H1 (cell line): ENCODE data around the gene CAVIN1. TPM values are rescaled to one million over a fixed set of nuclear protein-coding genes. Genes with fewer than 3 reads are reported as not detected.

Source experiments
- ASH2L ChIP-seq: fragments of 200-600, 300-600 bp; sonication (generic); IDR thresholded peaks from one replicate; pipeline ENCODE4 v1.7.1; 2017; ENCODE audit warnings: low read length
- CBX8 ChIP-seq: fragments of 300-800, 300-1000 bp; sonication (generic); IDR thresholded peaks from 2 replicates; pipeline ENCODE4 v1.7.1; 2016; ENCODE audit warnings: low read depth, low read length, borderline replicate concordance
- CEBPB ChIP-seq: IDR thresholded peaks from 2 replicates; pipeline ENCODE4 v1.6.1; 2012; ENCODE audit warnings: low read depth, low read length
- CTBP2 ChIP-seq: IDR thresholded peaks from 2 replicates; pipeline ENCODE4 v1.7.0; 2011; ENCODE audit warnings: borderline replicate concordance, mild to moderate bottlenecking, moderate library complexity, mixed read lengths, low read length; ENCODE audit not compliant: insufficient read depth, insufficient read length
- EGR1 ChIP-seq: IDR thresholded peaks from 2 replicates; pipeline ENCODE4 v1.6.1; 2011; ENCODE audit warnings: low read depth, low read length, borderline replicate concordance
- EP300 ChIP-seq, 2 experiments: IDR thresholded peaks; 1 replicate in 1 of 2; 2 replicates in 1 of 2; pipeline ENCODE4 v1.6.1; 2011 to 2012; ENCODE audit warnings: low read depth in 2 of 2, low read length in 2 of 2, mild to moderate bottlenecking in 2 of 2, borderline replicate concordance in 1 of 2, inconsistent platforms in 1 of 2, moderate library complexity in 1 of 2
- FOSL1 ChIP-seq: IDR thresholded peaks from 2 replicates; pipeline ENCODE4 v1.6.1; 2011; ENCODE audit warnings: mild to moderate bottlenecking, low read depth, low read length, moderate library complexity; ENCODE audit not compliant: insufficient read depth
- JUN ChIP-seq: IDR thresholded peaks from 2 replicates; pipeline ENCODE4 v1.6.1; 2011; ENCODE audit warnings: low read depth, mild to moderate bottlenecking, improper control_type of control experiment, low read length
- JUND ChIP-seq: IDR thresholded peaks from 2 replicates; pipeline ENCODE4 v1.6.1; 2011; ENCODE audit warnings: mild to moderate bottlenecking, improper control_type of control experiment, low read length
- KDM1A ChIP-seq: fragments of 200-600, 300-600 bp; sonication (generic); IDR thresholded peaks from 2 replicates; pipeline ENCODE4 v1.7.1; 2016; ENCODE audit warnings: mild to moderate bottlenecking, low read length, borderline replicate concordance
- MAFK ChIP-seq: IDR thresholded peaks from 2 replicates; pipeline ENCODE4 v1.6.1; 2012; ENCODE audit warnings: low read depth, mild to moderate bottlenecking, improper control_type of control experiment, low read length
- PHF8 ChIP-seq: fragments of 200-600 bp; sonication (generic); conservative IDR thresholded peaks from 2 replicates; pipeline ENCODE4 v1.7.1; 2012; ENCODE audit warnings: low read depth, mild to moderate bottlenecking, inconsistent platforms, low read length, moderate library complexity
- POU5F1 ChIP-seq: IDR thresholded peaks from 2 replicates; pipeline ENCODE4 v1.6.1; 2011; ENCODE audit warnings: low read depth, mild to moderate bottlenecking, low read length, moderate library complexity
- RAD21 ChIP-seq, 2 experiments: IDR thresholded peaks in 1 of 2; conservative IDR thresholded peaks in 1 of 2; 2 replicates each; pipeline ENCODE4 v1.6.1; 2011; ENCODE audit warnings: low read depth in 2 of 2, low read length in 2 of 2, improper control_type of control experiment in 1 of 2, inconsistent platforms in 1 of 2, mild to moderate bottlenecking in 1 of 2, moderate library complexity in 1 of 2
- SAP30 ChIP-seq: fragments of 300-600 bp; sonication (generic); IDR thresholded peaks from 2 replicates; pipeline ENCODE4 v1.7.1; 2012; ENCODE audit warnings: low read length, moderate library complexity, mild to moderate bottlenecking, inconsistent platforms; ENCODE audit not compliant: insufficient read depth, insufficient replicate concordance
- SIX5 ChIP-seq: IDR thresholded peaks from 2 replicates; pipeline ENCODE4 v1.6.1; 2011; ENCODE audit warnings: mild to moderate bottlenecking, low read depth, low read length
- TAF7 ChIP-seq: optimal IDR thresholded peaks from 2 replicates; pipeline ENCODE3; 2011; ENCODE audit warnings: low read depth, mild to moderate bottlenecking, inconsistent platforms, low read length, moderate library complexity, borderline replicate concordance
- TCF12 ChIP-seq: IDR thresholded peaks from 2 replicates; pipeline ENCODE4 v1.6.1; 2011; ENCODE audit warnings: low read depth, mild to moderate bottlenecking, low read length
- polyA plus RNA-seq, 7 experiments: library from polyadenylated mRNA; depleted of rRNA in 3 of 7; stranded (reverse) in 5 of 7; unstranded in 2 of 7; fragments of >200 nt in 5 of 7; fragments of 200-250 nt in 2 of 7; gene quantifications; 1 replicate in 5 of 7; 2 replicates in 1 of 7; 4 replicates in 1 of 7; pipeline versions ENCODE4 v1.2.1 to v1.2.3, GENCODE V29; 2011 to 2013; ENCODE audit warnings: missing spikeins in 2 of 7, mixed read lengths in 2 of 7
- total RNA-seq: library from RNA; stranded (reverse); fragmentation: NEBNext Ultra II Directional; extraction: Animal tissue kit (Norgen Biotek cat#: 25700); gene quantifications from 2 replicates; pipeline ENCODE4 v1.2.1, GENCODE V29; 2021
- TF ChIP-seq, protein P1 (sequence below), 3 experiments: IDR thresholded peaks; 1 replicate in 2 of 3; 2 replicates in 1 of 3; pipeline versions ENCODE4 v1.5.1 to v1.6.1; 2011; ENCODE audit warnings: low read length in 3 of 3, mild to moderate bottlenecking in 3 of 3, inconsistent platforms in 2 of 3, low read depth in 1 of 3, moderate library complexity in 1 of 3; ENCODE audit not compliant: insufficient read depth in 1 of 3; ENCODE audit errors: control extremely low read depth in 1 of 3
- TF ChIP-seq, protein P2 (sequence below): IDR thresholded peaks from 2 replicates; pipeline ENCODE4 v1.6.1; 2012; ENCODE audit warnings: inconsistent platforms

CAVIN1 gene
- total and polyA plus RNA-seq, 2 of the 8 experiments (the other 6 are each of a cell fraction or from before 2014, with no cell fraction given): 16.2 to 41.6 TPM

DNA sequence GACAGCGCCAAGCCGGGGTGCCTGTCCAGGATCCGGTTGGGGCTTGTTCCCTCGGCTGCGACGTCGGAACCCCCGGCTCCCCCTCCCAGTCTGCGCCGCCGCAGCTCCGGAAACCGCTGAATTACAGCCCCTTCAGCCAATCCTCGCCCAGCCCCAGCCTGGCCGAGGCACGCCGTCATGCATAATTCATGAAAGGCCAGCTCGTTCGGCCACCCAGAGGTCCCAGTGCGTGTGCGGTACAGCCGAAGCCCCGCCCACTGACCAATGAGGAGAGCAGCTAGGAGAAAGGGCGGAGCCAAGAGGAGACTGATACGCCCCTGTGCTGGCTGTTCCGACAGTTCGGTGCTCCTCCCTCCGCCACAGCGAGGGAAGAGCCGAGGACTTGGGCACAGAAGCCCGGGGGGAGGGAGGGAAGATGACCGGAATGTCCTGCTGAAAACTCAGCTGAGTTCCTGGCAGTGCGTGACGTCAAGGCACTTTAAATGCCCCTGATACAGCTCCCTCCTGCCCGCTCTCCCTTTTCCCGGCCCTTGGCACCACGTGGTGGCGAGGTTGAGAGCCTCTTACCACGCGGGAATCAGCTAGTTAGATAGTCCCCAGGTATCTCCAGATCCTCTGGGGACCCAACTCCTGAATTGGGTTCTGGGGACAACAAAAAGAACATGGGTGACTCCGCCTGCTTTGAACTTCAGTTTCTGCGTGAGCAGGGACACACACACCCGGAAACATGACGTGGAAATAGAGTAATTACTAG, 34.5 kb downstream of the CAVIN1 start, which contains the start of gene STAT3 (continued):
- TF ChIP-seq, protein P1, sequence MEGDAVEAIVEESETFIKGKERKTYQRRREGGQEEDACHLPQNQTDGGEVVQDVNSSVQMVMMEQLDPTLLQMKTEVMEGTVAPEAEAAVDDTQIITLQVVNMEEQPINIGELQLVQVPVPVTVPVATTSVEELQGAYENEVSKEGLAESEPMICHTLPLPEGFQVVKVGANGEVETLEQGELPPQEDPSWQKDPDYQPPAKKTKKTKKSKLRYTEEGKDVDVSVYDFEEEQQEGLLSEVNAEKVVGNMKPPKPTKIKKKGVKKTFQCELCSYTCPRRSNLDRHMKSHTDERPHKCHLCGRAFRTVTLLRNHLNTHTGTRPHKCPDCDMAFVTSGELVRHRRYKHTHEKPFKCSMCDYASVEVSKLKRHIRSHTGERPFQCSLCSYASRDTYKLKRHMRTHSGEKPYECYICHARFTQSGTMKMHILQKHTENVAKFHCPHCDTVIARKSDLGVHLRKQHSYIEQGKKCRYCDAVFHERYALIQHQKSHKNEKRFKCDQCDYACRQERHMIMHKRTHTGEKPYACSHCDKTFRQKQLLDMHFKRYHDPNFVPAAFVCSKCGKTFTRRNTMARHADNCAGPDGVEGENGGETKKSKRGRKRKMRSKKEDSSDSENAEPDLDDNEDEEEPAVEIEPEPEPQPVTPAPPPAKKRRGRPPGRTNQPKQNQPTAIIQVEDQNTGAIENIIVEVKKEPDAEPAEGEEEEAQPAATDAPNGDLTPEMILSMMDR (IDR thresholded peaks at IDR 0.05; ENCODE audit: control extremely low read depth in 1 of 3, insufficient read depth in 1 of 3, low read depth in 1 of 3, low read length in 3 of 3): no peak
- TF ChIP-seq, protein P2, sequence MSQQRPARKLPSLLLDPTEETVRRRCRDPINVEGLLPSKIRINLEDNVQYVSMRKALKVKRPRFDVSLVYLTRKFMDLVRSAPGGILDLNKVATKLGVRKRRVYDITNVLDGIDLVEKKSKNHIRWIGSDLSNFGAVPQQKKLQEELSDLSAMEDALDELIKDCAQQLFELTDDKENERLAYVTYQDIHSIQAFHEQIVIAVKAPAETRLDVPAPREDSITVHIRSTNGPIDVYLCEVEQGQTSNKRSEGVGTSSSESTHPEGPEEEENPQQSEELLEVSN: peak; percentile 95
- TF ChIP-seq SIX5 (no peak), SAP30 (peak; percentile 51), JUN (0 out of 2 replicates have a peak, but pooled peaks have one; percentile 51), FOSL1 (no peak), CTBP2 (peak; percentile 98), KDM1A (no peak), ASH2L (peak; percentile 85), JUND (peak; percentile 100), EP300 (IDR thresholded peaks at IDR 0.05; ENCODE audit: borderline replicate concordance in 1 of 2, low read depth in 2 of 2, low read length in 2 of 2) (peak; percentile 96 to 100), TAF7 (no peak), CEBPB (no peak), POU5F1 (peak; percentile 96), MAFK (no peak), CBX8 (no peak), TCF12 (peak; percentile 73; the same call in 1 of the 2 replicates), EGR1 (peak; percentile 76), PHF8 (peak; percentile 22; the same call in 1 of the 2 replicates), RAD21 (IDR thresholded peaks at IDR 0.05 in 1 of 2, conservative IDR thresholded peaks at IDR 0.05 in 1 of 2; ENCODE audit: low read depth in 2 of 2, low read length in 2 of 2) (peak in 1 of 2 experiments; percentile 29; a peak in 3 of 4 replicates)
